GM19025 (cell line): ENCODE results near the gene MAT2A.
A peak's percentile ranks its signal among the peaks of the same experiment; 100 is the strongest.
"Not testable (repeated sequence)": the region's sequence is repeated elsewhere in the genome, so short reads cannot be mapped to it uniquely, and the experiment has no call there.

Experiments
- ATAC-seq: cut with Tn5 transposase; IDR thresholded peaks from one replicate; pipeline ENCODE4 v1.9.1; 2021; ENCODE audit warnings: mild to moderate bottlenecking, low read depth, moderate library complexity; ENCODE audit not compliant: unreplicated experiment

Gene MAT2A

DNA sequence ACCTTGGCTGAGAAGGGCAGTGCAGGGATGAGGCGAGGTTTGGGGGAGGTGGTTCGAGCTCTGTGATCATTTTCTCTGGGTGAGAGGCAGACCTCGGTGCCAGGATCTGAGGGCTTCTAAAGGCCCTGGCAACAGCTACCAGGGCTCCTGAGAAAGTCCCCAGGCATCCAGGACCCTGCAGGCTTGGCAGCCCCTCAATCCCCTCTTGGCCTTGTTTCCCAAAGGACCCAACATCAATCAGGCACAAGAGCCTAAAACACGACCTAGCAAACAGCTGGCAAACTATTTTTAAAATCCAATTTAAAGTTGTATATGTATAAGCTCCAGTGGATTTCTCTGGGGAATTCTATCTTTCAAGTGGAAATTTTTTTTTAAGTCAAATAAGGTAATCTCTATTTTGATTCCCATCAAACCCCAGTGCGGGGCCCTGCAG, 15.0 kb upstream of the MAT2A start:
- ATAC-seq: no peak

DNA sequence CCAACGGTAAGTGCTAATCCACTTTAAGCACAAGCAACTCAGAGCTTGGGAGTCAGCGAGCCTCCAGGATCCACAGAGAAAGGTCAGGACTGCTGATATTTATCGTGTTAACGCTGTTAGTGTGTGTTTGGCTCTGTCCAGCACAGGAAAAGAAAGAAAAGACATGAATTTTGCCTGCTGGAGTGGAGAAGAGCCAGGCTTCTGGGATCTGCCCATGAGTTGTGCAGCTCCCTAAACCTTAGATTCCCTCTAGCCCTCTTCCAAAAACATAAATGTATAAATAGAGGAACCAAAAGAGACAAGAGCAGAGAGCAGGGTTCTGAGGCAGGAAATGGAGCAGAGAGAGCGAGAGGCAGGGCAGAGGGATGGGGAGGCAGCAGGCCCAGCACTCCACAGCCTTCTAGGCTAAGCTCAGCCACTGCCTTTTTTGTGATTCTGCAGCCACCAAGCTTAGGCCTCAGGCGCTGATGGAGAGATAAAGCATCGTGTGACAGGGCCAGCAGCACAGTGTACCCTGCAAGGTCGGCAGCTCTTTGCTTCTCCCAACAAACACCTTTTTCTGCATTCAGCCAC, 14.5 kb upstream of the MAT2A start:
- no peak for ATAC-seq

DNA sequence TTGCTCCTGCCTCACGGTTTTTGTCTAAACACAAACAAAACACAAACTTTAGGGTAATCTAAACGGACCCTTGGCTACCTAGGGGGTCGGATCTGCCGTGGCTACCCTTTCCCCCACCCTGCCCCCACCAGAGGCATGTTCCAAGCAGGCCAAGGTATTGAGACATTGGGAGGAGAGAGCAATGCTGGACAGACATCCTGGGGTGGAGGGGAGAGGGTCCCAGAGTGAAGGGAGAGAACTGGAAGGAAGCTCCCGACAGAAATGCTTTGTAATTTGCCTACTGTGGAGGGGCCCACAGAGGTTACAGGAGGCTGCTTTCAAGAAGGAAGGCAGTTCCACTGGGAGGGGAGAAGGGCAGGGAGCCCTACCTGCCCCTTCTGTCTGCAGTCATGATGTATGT, 13.9 kb upstream of the MAT2A start:
- no peak for ATAC-seq

DNA sequence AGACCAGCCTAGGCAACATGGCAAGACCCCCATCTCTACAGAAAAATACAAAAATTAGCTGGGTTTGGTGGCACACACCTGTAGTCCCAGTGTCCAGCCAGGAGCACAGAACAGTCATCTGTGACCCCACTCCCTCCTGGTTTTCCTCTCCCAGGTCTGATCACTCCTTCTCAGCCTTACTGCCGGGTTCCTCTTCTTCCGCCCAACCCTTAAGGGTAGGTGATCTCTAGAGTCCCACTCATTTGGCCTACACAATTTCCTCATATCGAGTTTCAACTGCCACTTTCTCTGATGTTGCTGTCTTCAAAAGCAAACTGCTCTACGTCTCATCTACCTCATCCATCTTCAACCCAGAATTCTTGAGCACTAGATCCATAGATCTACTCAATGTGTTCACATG, 13.4 kb upstream of the MAT2A start:
- ATAC-seq: no peak

DNA sequence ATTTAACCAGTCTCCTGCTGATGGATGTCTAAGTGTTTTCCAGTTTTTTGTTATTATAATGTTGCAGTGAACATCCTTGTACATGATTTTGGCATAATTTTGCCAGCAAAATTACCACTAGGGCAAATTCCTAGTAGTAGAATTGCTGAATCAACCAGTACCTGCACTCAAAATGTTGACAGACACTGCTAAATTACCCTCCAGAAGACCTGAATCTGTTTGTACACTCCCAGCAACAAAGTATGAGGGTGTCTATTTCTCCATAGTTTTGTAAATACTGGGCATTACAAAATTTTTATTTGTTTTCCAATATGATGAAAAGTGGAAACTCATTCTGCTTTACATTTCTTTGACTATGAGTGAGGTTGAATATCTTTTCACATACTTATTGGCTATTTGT, 11.2 kb upstream of the MAT2A start:
- ATAC-seq: no peak

DNA sequence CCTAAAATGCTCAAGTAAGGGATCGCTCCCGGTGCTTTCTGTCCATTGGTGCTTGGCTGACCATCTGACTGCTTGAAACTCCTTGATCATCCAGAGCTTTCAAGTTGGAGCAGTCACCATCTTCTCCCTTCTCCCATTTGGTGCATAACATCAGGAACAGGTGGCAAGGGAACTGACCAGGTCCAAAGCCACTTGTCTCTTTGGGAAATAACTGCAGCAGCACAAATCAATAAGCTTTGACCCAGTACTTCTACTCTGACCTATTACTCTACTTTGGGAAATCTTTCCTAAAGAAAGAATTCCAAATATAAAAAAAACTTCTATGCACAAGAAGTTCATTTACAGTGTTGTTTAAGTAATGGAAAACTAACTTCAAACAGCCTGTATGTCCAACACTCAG, 10.6 kb upstream of the MAT2A start:
- no peak for ATAC-seq

DNA sequence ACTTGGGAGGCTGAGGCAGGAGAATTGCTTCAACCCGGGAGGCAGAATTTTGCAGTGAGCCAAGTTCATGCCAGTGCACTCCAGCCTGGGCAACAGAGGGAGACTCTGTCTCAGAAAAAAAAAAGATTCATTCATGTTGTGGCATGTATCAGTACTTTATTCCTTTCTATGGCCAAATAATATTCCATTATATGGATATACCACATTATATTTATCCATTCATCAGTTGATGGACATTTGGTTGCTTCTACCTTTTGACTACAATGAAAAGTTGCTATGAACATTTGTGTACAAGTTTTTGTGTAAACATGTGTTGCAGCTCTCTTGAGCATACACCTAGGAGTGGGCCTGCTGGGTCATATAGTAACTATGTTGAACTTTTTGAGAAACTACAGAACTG, 9.2 kb upstream of the MAT2A start:
- ATAC-seq: no peak

DNA sequence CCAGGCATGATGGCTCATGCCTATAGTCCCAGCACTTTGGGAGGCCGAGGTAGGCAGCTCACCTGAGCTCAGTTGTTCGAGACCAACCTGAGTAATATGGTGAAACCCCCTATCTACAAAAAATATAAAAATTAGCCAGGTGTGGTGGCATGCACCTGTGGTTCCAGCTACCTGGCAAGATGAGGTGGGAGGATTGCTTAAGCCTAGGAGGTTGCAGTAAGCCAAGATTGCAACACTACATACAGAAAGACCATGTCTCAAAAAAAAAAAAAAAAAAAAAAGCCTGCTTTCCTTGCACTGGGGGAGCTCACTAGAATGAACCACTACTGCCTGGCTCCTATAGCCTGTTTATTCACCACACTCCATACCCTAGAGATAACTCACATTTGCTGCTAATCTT, 7.4 kb upstream of the MAT2A start:
- no peak for ATAC-seq

DNA sequence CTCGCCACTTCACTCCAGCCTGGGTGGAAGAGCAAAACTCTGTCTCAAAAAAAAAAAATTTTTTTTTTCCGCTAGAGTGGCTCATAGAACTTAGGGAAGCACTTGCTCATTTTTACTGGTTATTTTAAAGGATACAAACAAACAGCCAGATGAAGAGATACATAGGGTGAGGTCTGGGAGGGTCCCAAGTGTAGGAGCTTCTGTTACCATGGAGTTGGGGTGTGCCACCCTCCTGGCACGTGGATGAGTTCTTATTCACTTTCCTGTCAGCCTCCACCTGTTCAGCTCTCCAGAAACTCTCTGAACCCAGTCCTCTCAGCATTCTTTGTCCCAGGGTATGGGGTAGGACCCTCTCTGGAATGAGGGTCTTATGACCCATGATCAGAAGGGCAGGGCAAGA, 4.9 kb upstream of the MAT2A start:
- ATAC-seq: no peak

DNA sequence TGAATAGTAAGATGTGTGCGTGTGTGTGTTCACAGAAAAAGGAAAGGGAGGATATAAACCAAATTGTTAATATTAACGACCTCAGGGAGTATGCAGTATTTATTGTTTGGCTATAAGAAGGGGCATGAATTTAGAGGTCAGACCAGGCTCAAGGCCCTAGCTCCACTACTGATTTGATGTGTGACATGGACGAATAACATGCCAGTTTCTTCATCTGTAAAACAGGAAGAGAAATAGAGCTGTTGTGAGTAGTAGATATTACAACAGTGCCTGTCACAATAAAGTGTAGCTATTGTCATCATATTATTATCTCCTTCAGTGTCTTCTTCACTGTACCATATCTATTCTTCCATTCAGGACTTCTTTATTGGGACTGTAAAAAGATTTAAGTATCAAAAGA, 4.1 kb upstream of the MAT2A start:
- no peak for ATAC-seq

DNA sequence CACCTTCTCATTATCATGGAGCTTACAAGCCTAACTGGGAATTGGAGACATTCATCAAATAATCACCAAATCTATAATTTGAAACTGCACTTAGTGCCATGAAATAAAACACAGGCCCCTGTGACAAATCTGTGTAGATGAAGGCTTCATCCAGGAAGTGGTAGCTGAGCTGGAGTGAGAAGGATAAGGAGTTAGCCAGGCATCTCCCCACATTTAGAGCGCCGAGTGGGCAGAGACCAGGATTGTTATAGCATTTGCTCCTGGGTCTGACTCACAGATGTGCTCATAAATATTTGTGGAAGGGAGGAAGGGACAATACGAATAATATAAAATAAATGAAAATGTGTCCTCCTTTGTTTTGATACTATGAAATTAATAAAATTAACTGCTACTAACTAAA, 2.5 kb upstream of the MAT2A start:
- ATAC-seq: no peak

DNA sequence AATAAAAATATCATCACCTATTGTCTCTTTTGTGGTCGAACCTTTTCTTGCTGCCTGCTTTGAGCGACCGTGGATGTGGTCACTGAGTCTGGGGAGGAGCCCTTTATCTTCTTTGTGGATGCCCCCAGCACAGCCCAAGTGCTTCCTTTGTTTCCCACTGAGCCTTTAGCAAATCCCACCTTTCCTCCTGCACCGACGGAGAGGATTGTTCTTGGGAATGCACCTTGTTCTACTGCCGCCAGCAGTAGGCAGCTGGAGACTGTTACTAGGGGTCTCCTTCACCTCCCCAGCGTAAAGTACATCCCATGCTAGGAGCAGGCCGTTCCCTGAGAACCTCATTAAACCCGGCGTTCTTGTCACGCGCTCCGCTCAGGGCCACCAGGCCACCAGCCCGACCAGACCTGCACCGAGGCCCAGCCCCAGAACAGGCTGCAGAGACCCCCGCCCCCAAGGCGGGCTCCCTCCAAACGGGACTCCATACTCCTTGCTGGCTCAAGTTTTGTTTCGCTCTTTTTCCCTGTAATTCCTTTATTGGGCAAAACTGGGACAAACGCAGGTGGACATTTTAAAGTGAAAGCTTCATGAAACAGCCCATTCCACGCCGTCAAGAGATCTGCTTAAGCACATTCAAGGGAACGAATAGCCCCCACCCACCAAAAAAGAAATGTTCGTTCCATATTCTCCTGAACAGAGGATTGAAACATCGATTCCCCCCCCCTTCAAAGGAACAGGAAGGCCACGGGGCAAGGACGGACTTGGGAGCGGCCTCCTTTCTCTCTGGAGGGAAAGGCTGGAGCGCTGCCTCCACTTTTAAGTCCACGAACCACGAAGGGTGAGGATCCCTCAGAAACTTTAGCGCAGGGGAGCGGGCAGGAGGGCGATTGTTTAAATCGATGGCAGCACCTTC, 1.1 kb upstream of the MAT2A start:
- ATAC-seq: no peak

DNA sequence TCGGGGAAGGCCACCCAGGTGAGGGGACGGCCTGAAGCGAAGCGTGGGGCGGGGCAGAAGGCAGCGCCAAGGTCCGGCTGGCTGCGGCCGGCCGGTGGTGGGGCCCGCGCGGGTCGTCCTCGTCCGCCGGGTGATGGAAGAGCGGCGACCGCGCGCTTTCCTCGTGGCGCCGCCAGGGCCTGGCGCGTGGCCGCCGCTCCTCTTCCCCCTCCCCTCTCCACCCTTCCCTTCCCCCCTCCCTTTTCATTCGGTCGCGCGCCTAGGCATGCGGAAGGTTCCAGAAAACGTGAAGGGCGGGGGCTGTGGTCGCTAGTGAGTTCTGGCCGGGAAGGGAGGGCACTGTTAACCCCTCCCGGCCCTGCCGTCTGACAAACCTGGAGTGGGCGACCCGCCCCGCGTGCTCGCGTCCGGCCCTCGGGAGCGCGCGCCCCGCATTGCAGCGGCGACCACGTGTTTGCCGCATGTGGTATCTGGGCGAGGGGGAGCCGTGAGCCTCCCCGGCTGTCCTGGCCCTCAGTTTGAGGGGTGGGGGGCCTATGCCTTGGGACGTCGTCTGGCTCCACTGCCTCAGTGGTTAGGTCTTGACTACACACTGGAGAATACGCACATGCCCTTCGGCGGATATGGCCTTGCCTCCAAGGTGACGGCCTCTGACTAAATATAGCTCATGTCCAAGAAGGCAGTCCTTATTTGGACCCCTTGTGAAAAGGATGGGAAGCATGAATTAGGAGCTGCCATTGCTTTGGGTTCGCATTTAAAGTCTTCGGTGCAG, 579 bp downstream of the MAT2A start:
- ATAC-seq: peak; percentile 30

DNA sequence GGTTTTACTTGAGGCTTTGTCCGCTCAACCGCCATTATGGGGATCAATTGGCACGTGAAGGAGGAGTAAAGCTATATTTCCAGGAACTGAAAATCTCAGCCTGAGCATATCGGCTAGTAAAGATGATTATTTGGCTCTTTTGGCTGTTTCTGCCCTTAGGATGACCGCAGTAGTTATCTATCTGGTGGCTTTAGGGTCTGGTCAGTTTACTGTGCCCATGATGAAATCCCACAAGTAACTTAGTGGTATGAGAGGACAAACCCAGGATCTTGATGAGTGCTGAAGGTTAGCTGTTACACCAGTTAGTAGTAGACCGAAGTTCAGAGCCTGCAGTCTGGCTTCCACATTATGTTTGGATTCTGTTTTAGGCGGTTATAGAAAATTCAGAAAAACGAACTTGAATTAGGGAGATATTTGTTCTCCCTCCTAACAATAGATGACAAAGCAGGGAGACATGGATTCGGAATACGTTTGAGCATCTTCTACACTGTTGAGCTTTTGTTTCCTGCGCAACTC, 1.2 kb downstream of the MAT2A start:
- no peak for ATAC-seq

DNA sequence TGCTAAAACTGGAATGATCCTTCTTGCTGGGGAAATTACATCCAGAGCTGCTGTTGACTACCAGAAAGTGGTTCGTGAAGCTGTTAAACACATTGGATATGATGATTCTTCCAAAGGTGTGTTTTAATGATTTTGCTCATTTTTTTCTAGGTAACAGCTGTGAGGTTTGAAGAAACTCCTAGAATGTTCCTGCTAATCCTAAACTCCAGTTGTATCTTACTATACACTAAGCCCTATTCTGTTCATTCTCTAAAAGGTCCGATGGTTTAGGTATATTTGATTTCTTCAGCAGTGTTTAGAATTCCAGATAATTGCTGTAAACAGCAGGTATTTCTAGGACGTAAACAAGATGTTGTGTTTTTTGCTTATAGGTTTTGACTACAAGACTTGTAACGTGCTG, 2.3 kb downstream of the MAT2A start:
- ATAC-seq: no peak

DNA sequence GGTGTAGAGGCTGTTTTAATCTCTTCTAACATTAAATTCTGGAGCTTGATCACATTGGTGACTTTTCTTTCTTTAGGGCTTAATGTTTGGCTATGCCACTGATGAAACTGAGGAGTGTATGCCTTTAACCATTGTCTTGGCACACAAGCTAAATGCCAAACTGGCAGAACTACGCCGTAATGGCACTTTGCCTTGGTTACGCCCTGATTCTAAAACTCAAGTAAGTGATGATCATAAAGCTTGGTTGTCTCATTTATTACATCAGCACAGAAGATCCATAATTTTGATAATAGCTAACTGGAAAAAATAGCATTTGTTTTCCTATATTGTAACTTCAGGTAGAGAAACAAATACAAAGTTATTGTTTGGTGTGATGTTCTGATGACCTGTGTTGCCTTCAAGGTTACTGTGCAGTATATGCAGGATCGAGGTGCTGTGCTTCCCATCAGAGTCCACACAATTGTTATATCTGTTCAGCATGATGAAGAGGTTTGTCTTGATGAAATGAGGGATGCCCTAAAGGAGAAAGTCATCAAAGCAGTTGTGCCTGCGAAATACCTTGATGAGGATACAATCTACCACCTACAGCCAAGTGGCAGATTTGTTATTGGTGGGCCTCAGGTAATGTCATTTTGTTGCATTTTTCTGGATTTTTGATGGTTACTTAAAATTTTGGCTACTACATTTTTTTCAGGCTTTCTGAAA, 2.9 kb downstream of the MAT2A start:
- no peak for ATAC-seq

DNA sequence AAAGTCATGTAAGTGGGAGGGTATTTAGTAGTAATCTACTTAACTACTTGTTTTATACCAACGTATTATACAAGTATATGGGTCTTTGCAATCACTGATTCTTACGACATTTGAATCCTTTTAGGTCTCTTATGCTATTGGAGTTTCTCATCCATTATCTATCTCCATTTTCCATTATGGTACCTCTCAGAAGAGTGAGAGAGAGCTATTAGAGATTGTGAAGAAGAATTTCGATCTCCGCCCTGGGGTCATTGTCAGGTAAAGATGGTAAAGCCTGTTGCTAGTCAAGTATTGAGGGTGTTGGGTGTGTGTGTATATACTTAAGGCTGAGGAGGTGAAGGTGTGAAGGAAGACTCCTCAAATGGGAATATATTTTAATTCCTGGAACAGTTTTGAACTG, 3.8 kb downstream of the MAT2A start:
- no peak for ATAC-seq

DNA sequence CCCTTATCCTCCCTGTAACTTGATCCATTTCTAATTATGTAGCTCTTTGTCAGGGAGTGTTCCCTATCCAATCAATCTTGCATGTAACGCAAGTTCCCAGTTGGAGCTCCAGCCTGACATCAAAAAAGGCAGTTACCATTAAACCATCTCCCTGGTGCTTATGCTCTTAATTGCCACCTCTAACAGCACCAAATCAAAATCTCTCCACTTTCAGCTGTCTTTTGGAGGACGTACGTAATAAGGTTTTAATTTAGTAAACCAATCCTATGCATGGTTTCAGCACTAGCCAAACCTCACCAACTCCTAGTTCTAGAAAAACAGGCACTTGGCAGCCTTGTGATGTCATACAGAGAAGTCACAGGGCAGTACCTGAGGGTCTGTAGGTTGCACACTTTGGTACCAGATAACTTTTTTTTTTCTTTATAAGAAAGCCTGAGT, 5.3 kb downstream of the MAT2A start:
- ATAC-seq: not testable (repeated sequence)

DNA sequence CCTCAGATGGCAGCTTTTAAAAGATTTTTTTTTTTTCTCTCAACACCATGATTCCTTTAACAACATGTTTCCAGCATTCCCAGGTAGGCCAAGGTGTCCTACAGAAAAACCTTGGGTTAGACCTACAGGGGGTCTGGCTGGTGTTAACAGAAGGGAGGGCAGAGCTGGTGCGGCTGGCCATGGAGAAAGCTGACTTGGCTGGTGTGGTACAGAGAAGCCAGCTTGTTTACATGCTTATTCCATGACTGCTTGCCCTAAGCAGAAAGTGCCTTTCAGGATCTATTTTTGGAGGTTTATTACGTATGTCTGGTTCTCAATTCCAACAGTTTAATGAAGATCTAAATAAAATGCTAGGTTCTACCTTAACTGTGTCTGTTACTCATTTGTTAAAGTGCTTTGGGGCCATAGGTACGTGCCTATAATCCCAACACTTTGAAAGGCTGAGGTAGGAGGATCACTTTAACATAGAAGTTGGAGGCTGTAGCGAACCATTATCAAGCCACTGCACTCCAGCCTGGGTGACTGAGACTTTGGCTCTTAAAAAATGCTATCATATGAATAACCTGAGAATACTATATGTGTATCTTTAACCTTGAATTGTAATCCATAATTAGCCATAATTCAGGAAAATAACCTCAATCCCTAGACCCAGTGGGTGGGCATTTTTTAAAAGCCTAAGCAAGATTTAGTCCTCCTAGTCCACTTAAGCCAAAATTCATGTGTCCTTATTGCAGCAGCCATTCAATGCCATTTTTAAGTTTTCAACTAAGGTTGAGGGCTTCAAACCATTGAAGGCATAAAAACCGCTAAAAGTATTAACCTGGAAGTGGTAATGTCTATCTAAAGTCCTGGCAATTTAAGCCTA, 6.2 kb downstream of the MAT2A start:
- ATAC-seq: not testable (repeated sequence)

DNA sequence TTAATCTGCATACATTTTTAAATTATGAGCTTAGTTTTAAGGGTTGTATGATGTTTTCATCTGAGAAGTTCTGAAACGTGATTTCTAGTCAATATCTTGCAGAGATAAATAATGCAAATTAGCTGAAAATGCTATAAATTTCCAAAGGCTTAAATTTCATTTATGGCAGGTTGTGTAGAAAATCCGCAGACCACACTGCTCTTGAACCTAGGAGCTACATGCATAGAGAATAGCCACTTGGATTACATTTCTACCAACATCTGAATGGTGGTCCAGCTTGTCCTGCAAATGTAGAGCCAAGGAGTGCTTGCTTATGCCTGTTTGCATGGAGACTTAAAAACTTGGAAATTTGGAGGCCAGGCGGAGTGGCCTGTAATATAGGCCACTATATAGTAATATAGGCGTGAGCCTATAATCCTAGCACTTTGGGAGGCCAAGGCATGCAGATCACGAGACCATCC, 6.8 kb downstream of the MAT2A start:
- ATAC-seq: no peak
